GM21381 (cell line): ENCODE data around the gene TANK.

Source experiments
- ATAC-seq: cut with Tn5 transposase; IDR thresholded peaks from one replicate; pipeline ENCODE4 v1.9.1; 2021; ENCODE audit warnings: mild to moderate bottlenecking, moderate library complexity; ENCODE audit not compliant: unreplicated experiment

The TANK gene

GRCh38 chr2:161223139-161223732 is 63.0 kb downstream of the TANK start:
- no peak for ATAC-seq

- ATAC-seq: no peak
Measured at GRCh38 chr2:161228511-161229240, 68.4 kb downstream of the TANK start.

- no peak for ATAC-seq
Measured at GRCh38 chr2:161230959-161231358, 70.7 kb downstream of the TANK start.

GRCh38 chr2:161232571-161232970 is 72.3 kb downstream of the TANK start:
- ATAC-seq: no peak

GRCh38 chr2:161233858-161234431 is 73.7 kb downstream of the TANK start:
- ATAC-seq: peak; percentile 38

- ATAC-seq: no peak
Measured at GRCh38 chr2:161234627-161235026, 74.4 kb downstream of the TANK start.

- peak; percentile 41 for ATAC-seq
Measured at GRCh38 chr2:161237392-161238264, 77.4 kb downstream of the TANK start.

GRCh38 chr2:161238265-161238559 is 78.0 kb downstream of the TANK start:
- ATAC-seq: no peak

- peak; percentile 35 for ATAC-seq
Measured at GRCh38 chr2:161238560-161239325, 78.5 kb downstream of the TANK start.

- no peak for ATAC-seq
Measured at GRCh38 chr2:161239326-161240109, 79.3 kb downstream of the TANK start.

- no peak for ATAC-seq
Measured at GRCh38 chr2:161241894-161242293, 81.7 kb downstream of the TANK start.

GRCh38 chr2:161243312-161243711 is 83.1 kb downstream of the TANK start:
- ATAC-seq: no peak

- no peak for ATAC-seq
Measured at GRCh38 chr2:161243905-161244304, 83.7 kb downstream of the TANK start.

GRCh38 chr2:161244387-161245260 is 84.4 kb downstream of the TANK start:
- peak; percentile 85 for ATAC-seq

- ATAC-seq: no peak
Measured at GRCh38 chr2:161245261-161245553, 85.0 kb downstream of the TANK start.

- no peak for ATAC-seq
Measured at GRCh38 chr2:161245671-161246070, 85.4 kb downstream of the TANK start.

GRCh38 chr2:161246281-161246680 is 86.1 kb downstream of the TANK start:
- ATAC-seq: no peak

- ATAC-seq: peak; percentile 58
Measured at GRCh38 chr2:161250864-161251436, 90.7 kb downstream of the TANK start.
